GM12892 (cell line): ENCODE results near the gene KBTBD6.

Experiments used
- POLR2A ChIP-seq: IDR thresholded peaks from 2 replicates; pipeline ENCODE4 v1.6.1; 2011; ENCODE audit warnings: low read depth, low read length, control low read depth
- POLR2AphosphoS5 ChIP-seq: IDR thresholded peaks from 2 replicates; pipeline ENCODE4 v1.6.1; 2011; ENCODE audit warnings: low read depth, low read length, control low read depth
- TAF1 ChIP-seq: IDR thresholded peaks from 2 replicates; pipeline ENCODE4 v1.6.1; 2011; ENCODE audit warnings: low read depth, mild to moderate bottlenecking, control low read depth, low read length, borderline replicate concordance

GRCh38 chr13:41107584-41108014 lies 25.0 kb downstream of the KBTBD6 start:
- TF ChIP-seq POLR2A = no peak
- TF ChIP-seq TAF1 = no peak
- no peak for TF ChIP-seq POLR2AphosphoS5
